Stimulated activated CD4-positive, alpha-beta T cell treated with anti-CD3 and anti-CD28 coated beads, Interleukin-15, amount 100 ng/mL, for 24 hours (primary cell): ENCODE data around the gene PI4KA.
A peak's percentile ranks its signal among the peaks of the same experiment; 100 is the strongest.
"Not testable (repeated sequence)": the region's sequence is repeated elsewhere in the genome, so short reads cannot be mapped to it uniquely, and the experiment has no call there.

Experiments
- DNase-seq: peaks from one replicate; pipeline ENCODE4 v3.0.0-alpha.2; 2020

Gene PI4KA

DNA sequence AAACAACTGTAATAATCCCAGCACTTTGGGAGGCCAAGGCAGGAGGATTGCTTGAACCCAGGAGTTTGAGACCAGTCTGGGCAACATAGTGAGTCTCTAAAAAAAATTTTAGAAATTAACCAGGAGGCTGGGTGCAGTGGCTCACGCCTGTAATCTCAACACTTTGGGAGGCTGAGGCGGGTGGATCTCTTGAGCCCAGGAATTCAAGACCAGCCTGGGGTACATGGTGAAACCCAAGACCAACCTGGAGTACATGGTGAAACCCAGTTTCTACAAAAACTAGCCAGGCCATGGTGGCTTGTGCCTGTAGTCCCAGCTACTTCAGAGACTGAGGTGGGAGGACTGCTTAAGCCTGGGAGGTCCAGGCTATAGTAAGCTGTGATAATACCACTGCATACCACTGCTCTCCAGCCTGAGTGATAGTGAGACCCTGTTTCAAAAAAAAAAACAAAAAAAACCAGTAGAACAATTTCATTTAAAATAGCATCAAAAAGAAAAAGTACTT lies 11.2 kb downstream of the PI4KA start:
- no peak for DNase-seq

GRCh38 chr22:20844055-20845037 lies 14.3 kb downstream of the PI4KA start:
- DNase-seq, result no peak

- no peak for DNase-seq
These were observed 15.1 kb downstream of the PI4KA start for GRCh38 chr22:20843501-20843900.

DNA sequence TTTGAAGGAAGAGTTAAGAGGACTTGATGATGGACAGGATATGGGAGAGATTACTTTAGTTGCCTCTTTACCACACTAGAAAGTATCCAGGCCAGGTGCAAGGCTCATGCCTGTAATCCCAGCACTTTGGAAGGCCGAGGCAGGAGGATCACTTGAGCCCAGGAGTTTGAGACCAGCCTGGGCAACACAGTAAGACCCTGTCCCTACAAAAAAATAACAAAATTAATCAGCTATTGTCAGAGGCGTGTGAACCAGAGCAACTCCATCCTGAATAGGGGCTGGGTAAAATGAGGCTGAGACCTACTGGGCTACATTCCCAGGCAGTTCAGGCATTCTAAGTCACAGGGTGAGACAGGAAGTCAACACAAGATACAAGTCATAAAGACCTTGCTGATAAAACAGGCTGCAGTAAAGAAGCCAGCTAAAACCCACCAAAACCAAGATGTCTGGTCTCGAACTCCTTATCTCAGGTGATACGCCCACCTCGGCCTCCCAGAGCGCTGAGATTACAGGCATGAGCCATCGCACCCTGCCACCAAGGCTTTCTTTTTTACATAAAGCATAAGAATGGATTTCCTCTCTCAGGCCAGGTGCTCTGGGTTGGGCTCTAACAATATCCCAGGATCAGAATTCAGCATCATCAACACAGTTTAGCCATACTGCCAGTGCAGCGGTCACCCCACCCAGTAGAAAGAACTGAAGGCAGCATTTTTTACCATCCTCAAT lies 17.8 kb downstream of the PI4KA start:
- peak; percentile 40 for DNase-seq

- no peak for DNase-seq
These were observed 18.6 kb downstream of the PI4KA start for GRCh38 chr22:20839837-20840645.

DNA sequence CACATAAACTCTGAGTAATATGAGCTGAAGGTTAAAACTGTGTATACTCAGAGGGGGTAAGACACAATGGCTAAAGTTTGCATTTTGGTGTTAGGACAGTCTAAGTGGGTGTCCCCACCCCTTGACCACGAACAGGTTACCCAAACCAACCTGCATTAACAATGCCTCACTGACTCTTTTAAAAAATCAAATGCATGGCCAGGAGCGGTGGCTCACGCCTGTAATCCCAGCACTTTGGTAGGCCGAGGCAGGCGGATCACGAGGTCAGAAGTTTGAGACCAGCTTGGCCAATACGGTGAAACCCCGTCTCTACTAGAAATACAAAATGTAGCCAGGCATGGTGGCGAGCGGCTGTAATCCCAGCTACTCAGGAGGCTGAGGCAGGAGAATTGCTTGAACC lies 19.3 kb downstream of the PI4KA start:
- DNase-seq, result not testable (repeated sequence)

DNA sequence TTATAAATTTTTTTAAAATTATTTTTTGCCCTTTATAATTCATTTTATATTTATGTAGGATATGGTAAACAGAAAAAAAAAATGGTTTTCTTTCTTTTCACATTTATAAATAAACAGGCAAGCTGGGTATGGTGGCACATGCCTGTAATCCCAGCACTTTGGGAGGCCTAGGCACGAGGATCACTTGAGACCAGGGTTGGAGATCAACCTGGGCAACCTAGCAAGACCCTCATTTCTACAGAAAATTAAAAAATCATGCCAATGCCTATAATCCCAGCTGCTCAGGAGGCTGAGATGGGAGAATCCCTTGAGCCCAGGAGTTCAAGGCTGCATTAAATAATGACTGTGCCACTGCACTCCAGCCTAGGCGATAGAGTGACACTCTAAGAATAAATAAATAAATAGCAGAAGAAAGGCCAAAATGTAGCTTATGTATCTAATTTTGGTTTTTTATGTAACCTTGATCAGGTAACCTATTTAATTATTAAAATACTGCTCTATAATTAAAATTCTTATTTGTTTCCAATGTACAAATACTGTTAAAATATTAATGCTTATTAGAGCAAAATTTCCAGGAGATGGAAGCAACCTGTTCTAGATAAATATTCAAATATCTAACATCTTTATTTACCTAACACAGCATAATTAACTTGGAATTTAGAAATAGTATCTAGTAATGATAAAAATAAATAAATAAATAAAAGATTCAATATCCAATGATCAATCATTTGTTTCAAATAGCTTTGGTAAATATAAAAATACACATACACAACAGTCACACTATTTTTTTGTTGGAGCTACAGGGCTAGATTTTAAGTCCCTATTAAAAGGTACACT lies 21.4 kb downstream of the PI4KA start:
- DNase-seq, result no peak

DNA sequence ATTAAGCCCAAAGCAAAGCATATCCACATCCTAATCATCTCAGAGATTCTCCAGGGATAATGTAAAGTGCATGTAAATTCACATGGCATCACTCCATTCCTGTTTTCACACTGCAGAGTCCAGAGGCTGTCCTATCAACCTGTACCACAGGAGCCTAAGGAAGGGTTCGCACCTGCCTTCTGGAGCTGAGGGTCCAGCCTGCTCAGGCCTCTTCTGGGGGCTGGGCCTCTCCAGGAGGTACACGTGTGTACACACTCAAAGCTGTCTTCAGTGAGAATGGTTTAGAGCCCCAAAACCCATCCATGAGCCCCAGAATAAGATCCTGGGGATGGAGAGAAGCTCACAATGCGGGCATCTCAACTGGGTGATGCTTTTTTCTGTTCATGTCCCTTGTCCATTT lies 23.9 kb downstream of the PI4KA start:
- no peak for DNase-seq

DNA sequence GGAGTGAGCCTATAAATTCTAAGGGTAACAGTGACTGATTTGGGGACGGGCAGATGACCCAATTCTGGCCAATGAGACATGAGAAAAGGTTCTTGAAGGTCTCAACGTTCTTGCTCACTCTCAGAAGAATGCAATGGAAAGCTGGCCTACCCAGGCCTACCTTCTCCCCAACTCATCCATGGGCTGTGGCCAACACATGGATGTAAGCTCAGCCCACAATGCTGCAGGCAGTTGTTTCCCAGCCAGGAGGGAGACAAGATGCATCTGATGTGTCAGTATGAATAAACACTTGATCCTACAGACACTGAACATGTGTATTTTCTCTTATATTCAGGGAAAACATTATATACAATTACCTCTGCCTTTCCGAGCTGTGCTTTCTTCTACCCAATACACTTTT lies 24.4 kb downstream of the PI4KA start:
- DNase-seq, result no peak

GRCh38 chr22:20833225-20833665 lies 25.4 kb downstream of the PI4KA start:
- no peak for DNase-seq

DNA sequence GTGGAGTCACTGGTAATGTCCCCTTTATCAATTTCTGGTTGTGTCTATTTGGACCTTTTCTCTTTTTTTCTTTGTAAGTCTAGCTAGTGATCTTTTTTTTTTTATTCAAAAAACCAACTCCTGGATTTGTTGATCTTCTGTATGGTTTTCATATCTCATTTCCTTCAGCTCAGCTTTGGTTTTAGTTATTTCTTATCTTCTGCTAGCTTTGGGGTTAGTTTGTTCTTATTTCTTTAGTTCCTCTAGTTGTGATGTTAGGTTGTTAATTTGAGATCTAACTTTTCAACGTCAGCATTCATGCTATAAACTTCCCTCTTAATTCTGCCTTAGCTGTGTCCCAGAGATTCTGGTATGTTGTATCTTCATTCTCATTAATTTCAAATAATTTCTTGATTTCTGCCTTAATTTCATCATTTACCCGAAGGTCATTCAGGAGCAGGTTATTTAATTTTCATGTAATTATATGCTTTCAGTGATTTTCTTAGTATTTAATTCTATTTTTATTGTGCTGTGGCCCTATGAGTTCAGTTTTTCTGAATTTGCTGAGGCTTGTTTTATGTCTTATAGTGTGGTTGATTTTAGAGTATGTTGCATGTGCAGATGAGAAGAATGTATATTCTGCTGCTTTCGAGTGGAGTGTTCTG lies 29.0 kb downstream of the PI4KA start:
- no peak for DNase-seq

GRCh38 chr22:20826373-20827152 lies 32.0 kb downstream of the PI4KA start:
- DNase-seq, result not testable (repeated sequence)

GRCh38 chr22:20825624-20826023 lies 33.0 kb downstream of the PI4KA start:
- DNase-seq, result no peak

- not testable (repeated sequence) for DNase-seq
These were observed 33.4 kb downstream of the PI4KA start for GRCh38 chr22:20825216-20825615.

DNA sequence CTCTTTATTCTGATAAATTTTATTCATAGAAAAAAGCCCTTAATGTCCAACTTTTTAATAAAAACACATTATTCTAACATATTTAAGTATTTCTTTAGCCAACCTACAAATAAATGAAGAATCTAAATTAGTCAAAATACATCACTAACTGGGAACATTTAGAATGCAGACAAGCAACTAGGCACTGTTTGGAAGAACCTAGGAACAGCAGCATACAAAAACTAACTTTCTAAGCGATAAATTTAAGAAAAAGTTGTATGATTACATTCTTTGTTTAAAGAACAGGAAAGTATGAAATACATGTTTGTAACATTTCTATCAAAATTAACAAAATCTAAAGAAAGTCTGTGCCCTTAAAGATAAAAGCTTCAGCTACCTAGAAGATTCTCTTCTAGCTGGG lies 35.3 kb downstream of the PI4KA start:
- no peak for DNase-seq

GRCh38 chr22:20822240-20822639 lies 36.4 kb downstream of the PI4KA start:
- DNase-seq, result no peak

DNA sequence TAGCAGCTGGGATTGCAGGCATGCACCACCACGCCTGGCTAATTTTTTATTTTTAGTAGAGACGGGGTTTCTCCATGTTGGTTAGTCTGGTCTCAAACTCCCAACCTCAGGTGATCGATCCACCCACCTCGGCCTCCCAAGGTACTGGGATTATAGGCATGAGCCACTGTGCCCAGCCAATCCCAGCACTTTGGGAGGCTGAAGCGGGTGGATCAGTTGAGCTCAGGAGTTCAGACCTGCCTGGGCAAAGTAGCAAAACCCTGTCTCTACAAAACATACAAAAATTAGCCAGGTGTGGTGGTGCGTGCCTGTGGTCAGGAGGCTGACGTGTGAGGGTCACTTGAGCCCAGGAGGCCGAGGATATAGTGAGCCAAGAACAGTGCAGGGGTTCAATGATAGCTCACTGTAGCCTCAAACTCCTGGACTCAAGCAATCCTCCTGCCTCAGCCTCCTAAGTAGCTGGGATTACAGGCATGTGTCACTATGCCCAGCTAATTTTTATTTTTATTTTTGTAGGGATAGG lies 36.8 kb downstream of the PI4KA start:
- not testable (repeated sequence) for DNase-seq

DNA sequence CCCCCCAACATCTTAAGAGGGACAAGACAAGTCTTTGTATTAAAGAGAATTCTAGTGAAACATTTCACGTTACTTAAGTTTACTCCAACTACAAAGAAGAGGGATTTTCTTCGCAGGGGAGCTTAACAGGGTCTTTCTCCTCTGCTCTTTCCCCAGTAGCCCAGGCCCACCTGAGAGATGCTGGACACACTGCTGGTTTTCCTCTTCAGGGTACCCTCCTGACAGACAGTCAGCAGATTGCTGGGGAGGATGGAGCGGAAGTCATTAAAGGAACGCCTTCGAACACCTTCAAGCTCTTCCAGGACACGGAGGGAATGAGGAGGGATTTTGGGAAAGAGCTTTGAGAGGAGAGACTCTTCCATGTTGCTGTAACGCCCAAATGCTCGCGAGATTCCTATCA lies 39.1 kb downstream of the PI4KA start:
- DNase-seq, result no peak

- no peak for DNase-seq
These were observed 40.1 kb downstream of the PI4KA start for GRCh38 chr22:20818471-20818870.

DNA sequence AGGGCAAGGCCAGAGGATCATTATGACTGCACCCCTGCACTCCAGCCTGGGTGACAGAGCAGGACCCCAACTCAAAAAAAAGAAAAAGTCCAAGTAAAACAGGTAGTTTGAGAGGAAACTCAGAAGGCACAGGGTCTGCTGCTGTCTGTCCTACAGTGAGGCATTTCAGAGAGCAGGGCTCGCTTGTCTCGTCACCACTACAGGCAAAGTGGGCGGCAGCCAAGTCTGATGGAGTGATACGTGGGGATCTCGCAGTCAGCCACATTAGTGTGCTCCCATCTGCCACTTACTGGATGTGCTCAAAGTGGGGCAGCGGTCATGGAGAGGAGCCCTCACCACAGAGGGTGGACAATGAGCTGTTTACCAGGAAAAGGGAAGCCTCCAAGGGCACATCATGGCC lies 42.1 kb downstream of the PI4KA start:
- no peak for DNase-seq
